Activated CD8-positive, alpha-beta memory T cell treated with anti-CD3 and anti-CD28 coated beads, Interleukin-2, amount 10 ng/mL, durations not matched to agents 7 days and 5 days (primary cell): Measurements from ENCODE around the gene ZNF638. TPM values are rescaled to one million over a fixed set of nuclear protein-coding genes. Genes with fewer than 3 reads are reported as not detected.
A peak's percentile ranks its signal among the peaks of the same experiment; 100 is the strongest.

Source experiments
- ATAC-seq: fragments of 150-1000 bp; cut with Tn5 transposase; one replicate; pipeline ENCODE4 v1.10.0; 2021; ENCODE audit warnings: moderate library complexity
- CTCF ChIA-PET: fragments of 350-600 bp; sonication (Branson Sonifier 250); formaldehyde crosslinking; loops from one replicate; lab custom pipeline; 2021; ENCODE audit warnings: antibody characterized with exemption; lab: Charles Lee
- DNase-seq: peaks from one replicate; pipeline ENCODE4 v3.0.0-alpha.2; 2020
- H3K27ac Mint-ChIP-seq: one replicate; pipeline ENCODE4 v1.8.0; 2021; ENCODE audit warnings: mild to moderate bottlenecking, mixed read lengths
- H3K27me3 Mint-ChIP-seq: one replicate; pipeline ENCODE4 v1.8.0; 2021; ENCODE audit warnings: mixed read lengths
- H3K36me3 Mint-ChIP-seq: one replicate; pipeline ENCODE4 v1.8.0; 2021; ENCODE audit warnings: mild to moderate bottlenecking, mixed read lengths
- H3K4me1 Mint-ChIP-seq: one replicate; pipeline ENCODE4 v1.8.0; 2021; ENCODE audit warnings: mixed read lengths
- H3K4me3 Mint-ChIP-seq: one replicate; pipeline ENCODE4 v1.8.0; 2021; ENCODE audit warnings: mild to moderate bottlenecking, moderate library complexity, mixed read lengths
- H3K9me3 Mint-ChIP-seq: one replicate; pipeline ENCODE4 v1.8.0; 2022; ENCODE audit warnings: low read depth, mixed read lengths
- total RNA-seq, 2 experiments: library from RNA; stranded (reverse); gene quantifications; one replicate each; pipeline ENCODE4 v1.2.3, GENCODE V29; 2021

The ZNF638 gene
- total RNA-seq, 2 experiments from 2014 or later: 88.0 to 105 TPM

DNA sequence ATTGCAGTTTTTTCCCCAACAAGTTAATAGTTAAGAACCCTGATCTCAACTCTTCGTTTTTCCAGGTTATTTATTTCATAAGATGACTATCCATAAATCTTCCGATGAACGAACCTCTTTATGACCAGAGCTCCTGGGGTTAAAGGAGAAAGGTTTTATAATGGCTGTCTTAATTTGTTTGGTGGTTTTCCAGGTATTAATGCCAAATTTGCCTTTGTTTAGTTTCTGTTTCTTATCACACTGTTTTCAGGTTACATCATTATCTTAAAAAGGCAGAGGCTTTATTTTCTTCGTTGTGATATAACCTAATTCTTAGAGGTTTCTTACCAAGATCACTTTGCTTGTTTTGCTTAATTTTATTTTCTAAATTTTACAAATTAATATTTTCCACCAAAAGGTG is 10.1 kb downstream of the ZNF638 start:
- peaks cover 24% of the 10 kb centered on the region for H3K4me1 Mint-ChIP-seq
- CTCF ChIA-PET: no interaction called here
- H3K27ac Mint-ChIP-seq: no peak overlapping the region
- H3K9me3 Mint-ChIP-seq: no peaks in the 10 kb centered on the region
- H3K36me3 Mint-ChIP-seq: peaks cover 32% of the 10 kb centered on the region
- no peak overlapping the region for H3K4me3 Mint-ChIP-seq
- no peak for ATAC-seq
- H3K27me3 Mint-ChIP-seq: no peaks in the 10 kb centered on the region
- no peak for DNase-seq

DNA sequence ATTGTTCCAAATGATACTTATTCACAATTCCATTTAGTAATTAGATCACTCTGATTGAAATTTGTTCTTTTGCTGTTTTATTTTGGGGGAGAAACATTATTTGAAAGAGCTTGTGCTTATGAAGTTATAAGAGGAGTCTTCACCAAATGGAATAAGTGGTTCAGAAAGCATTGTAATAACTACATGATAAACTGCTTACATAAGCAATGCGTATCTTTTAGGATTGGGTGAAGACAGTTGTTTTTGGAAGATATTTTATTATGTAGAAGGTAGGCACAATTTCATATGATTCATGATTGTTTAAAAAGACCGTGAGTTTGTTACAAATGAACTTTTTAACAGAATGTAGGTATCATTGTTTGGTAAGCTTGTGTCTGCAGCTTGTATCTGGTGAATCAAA is 14.5 kb downstream of the ZNF638 start:
- CTCF ChIA-PET: interaction anchor here (3.4 kb wide), 1 partner anchor 14 kb away, joined by 18 read pairs; the partner anchor contains the start of gene ZNF638
- H3K4me3 Mint-ChIP-seq: no peak overlapping the region

DNA sequence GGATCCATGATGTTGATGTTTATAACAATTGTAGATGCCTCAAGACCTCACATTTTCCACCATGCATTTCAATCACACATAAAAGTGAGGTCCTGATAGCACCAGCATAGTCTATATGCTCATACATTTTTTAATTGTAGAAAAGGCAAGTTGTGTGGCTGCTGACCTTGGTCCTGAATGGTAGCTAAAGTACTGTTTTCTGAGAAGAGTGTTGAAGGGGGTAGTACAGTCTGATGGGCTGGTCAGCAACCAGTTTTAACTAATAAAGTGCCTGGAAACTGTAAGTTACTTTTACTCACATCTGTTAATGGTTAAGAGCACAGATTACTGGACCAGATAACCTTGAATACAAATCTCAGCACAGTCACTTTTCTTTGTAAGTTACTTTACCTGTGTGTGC is 15.9 kb downstream of the ZNF638 start:
- Mint-ChIP-seq H3K9me3 (no peaks in the 10 kb centered on the region), H3K4me3 (no peak overlapping the region), H3K36me3 (peaks cover 50% of the 10 kb centered on the region), H3K27ac (no peak overlapping the region), H3K27me3 (no peaks in the 10 kb centered on the region), H3K4me1 (peaks cover 9% of the 10 kb centered on the region)
- CTCF ChIA-PET: interaction anchor here (0.6 kb wide), 1 partner anchor 49 kb away, joined by 3 read pairs; no protein-coding TSS in a partner anchor
- ATAC-seq (no peak), DNase-seq (no peak)

More for the DNA sequence above, 14.5 kb downstream of the ZNF638 start:
- DNase-seq (no peak), ATAC-seq (no peak)
- Mint-ChIP-seq H3K9me3 (no peaks in the 10 kb centered on the region), H3K27me3 (no peaks in the 10 kb centered on the region), H3K27ac (no peak overlapping the region), H3K36me3 (peaks cover 52% of the 10 kb centered on the region), H3K4me1 (peaks cover 2% of the 10 kb centered on the region)

DNA sequence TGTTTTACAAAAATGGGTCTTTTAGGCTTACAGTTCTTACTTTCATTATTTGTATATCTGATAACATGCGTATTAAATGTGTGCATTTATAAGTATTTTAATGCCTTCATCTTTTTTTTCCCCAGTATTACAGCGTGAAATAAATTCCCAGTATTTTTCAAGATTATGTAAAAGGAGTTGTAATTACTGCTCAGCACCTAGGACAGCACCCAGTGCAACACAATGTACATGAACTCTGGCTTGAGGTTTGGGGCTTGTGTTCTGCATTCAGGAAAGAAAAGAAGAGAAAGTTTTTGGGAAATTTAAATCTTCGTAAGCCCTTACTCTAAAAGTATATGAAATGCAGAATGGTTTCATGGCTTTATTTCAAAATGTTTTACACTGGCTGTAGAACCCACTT is 16.7 kb downstream of the ZNF638 start:
- no peak overlapping the region for H3K4me3 Mint-ChIP-seq
- no peak for ATAC-seq
- no peaks in the 10 kb centered on the region for H3K9me3 Mint-ChIP-seq
- H3K36me3 Mint-ChIP-seq: peaks cover 49% of the 10 kb centered on the region
- peaks cover 16% of the 10 kb centered on the region for H3K4me1 Mint-ChIP-seq
- H3K27ac Mint-ChIP-seq: no peak overlapping the region
- no peak for DNase-seq
- CTCF ChIA-PET: no interaction called here
- H3K27me3 Mint-ChIP-seq: no peaks in the 10 kb centered on the region

DNA sequence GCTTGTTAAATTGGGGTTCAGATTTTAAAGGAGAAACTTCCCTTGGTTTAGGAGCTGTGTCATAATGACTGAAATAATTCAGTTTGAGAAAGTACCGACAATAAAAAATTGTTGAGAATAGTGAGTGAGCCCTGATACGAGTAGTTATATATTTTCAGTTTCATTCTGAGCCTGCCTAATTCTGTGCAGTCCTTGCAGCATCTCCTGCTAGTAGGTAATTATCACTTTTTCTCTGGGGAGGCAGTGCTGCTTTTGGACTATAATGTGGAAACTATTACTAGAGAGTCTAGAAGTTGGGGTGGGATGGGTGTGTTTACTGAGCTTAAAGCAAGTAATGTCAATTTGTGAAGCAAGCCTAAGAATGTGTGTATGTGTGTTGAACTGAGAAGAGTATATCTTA is 21.7 kb downstream of the ZNF638 start:
- CTCF ChIA-PET: interaction anchor here (0.9 to 1.5 kb wide), 4 partner anchors 9 to 157 kb away, joined by 3 to 4 read pairs (median 3); no protein-coding TSS in a partner anchor
- DNase-seq (no peak), ATAC-seq (peak; percentile 93)
- Mint-ChIP-seq H3K4me3 (peak overlapping the region; percentile 16), H3K27me3 (no peaks in the 10 kb centered on the region), H3K36me3 (peaks cover 45% of the 10 kb centered on the region), H3K9me3 (no peaks in the 10 kb centered on the region), H3K27ac (peak overlapping the region; percentile 15), H3K4me1 (peaks cover 18% of the 10 kb centered on the region)

DNA sequence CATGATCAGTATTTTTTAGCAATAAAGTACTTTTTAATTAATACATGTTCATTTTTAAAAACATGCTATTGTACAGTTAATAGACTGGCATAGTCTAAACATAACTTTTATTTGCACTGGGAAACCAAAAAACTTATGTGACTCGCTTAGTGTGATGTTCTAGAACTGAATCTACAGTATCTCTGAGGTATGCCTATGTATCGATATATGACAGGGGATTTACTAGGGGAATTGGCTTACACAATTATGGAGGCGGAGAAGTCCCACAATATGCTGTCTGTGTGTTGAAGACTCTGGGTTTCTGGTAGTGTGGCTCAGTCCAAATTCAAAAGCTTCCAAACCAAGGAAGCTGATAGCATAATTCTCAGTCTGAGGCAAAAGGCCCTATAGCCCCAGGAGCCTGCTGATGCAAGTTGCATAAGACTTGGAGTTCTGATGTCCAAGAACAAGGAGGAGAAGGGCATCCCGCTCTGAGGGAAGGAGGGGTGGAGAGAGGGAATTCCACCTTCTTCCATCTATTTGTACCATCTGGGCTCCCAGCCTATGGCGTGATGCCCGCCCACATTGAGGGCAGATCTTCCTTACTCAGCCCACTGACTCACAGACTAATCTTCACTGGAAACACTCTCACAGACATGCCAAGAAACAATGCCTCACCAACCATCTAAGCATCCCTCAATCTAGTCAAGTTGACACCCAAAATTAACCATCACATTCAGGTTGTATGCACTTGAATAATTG is 27.5 kb downstream of the ZNF638 start:
- CTCF ChIA-PET: no interaction called here
- DNase-seq (no peak), ATAC-seq (no peak)
- Mint-ChIP-seq H3K4me1 (peaks cover 5% of the 10 kb centered on the region), H3K36me3 (peaks cover 40% of the 10 kb centered on the region), H3K4me3 (no peak overlapping the region), H3K27ac (no peak overlapping the region), H3K9me3 (no peaks in the 10 kb centered on the region), H3K27me3 (no peaks in the 10 kb centered on the region)

DNA sequence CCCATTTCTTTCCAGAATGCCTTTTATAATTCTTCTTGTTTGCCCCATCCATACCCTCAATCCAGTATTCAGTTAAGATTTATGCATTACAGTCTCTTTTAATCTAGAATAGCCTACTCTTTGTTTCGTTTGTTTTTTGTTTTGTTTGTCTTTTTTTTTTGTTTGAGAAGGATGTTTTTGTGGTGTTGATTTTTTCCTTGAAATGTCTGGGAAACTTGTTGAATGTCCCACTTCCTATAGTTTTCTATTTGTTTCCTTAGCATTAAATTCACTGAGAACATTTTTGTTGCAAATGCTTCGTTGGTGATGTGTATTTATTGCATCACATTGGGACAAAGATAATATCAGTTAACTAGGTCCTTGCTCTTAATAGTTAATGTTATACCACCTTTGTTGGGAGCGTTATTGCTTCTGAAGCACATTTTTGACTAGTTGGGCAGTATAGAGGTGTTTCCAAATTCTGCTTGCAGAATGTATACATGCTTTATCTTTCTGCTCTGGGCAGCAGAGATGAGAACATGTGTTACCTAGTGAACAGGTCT is 28.9 kb downstream of the ZNF638 start:
- H3K27ac Mint-ChIP-seq: no peak overlapping the region
- peaks cover 46% of the 10 kb centered on the region for H3K36me3 Mint-ChIP-seq
- no peaks in the 10 kb centered on the region for H3K27me3 Mint-ChIP-seq
- no peak overlapping the region for H3K4me3 Mint-ChIP-seq
- no peak for DNase-seq
- no peak for ATAC-seq
- H3K9me3 Mint-ChIP-seq: no peaks in the 10 kb centered on the region
- H3K4me1 Mint-ChIP-seq: peaks cover 5% of the 10 kb centered on the region
- CTCF ChIA-PET: no interaction called here

DNA sequence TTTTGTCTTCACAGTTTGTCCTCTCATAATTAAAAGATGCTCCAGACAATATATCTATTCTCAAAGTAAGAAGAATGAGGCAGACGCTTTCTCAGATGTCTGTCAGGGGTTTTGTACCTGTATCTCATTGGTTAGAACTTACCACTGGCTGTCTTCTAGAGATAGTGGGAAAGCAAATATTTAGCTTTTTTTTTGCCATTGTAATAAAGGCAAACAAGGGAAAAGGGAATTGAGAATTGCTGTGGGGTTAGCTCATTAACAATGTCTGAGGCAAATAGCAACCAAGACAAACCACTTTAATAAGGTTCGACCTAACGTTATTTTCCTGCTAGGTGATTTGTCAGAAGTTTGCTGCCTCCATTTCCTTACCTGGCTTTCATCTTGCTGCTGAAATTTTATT is 30.0 kb downstream of the ZNF638 start:
- ATAC-seq (no peak), DNase-seq (no peak)
- CTCF ChIA-PET: no interaction called here
- H3K4me3 Mint-ChIP-seq: no peak overlapping the region
- no peaks in the 10 kb centered on the region for H3K9me3 Mint-ChIP-seq
- H3K36me3 Mint-ChIP-seq: peaks cover 45% of the 10 kb centered on the region
- peaks cover 5% of the 10 kb centered on the region for H3K4me1 Mint-ChIP-seq
- no peaks in the 10 kb centered on the region for H3K27me3 Mint-ChIP-seq
- H3K27ac Mint-ChIP-seq: no peak overlapping the region

DNA sequence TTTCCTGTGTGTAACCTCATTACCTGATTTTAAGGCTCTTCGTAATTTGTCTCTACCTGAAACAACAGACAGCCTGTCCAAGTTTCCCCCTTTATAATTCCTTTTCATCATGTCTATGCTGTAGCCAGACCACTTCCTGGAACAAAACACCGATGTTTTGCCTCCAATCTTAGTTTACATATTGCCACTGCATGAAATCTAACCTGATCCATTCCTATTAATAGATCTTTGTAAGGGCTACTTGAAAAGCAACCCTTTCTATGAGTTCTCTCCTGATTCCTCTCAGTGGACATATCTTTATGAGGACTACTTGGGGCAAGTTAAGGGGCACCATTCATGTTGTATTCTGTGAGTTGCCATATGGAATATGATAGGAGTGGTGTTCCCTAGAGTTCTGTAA is 30.9 kb downstream of the ZNF638 start:
- no peak overlapping the region for H3K4me3 Mint-ChIP-seq
- peaks cover 40% of the 10 kb centered on the region for H3K36me3 Mint-ChIP-seq
- no peak overlapping the region for H3K27ac Mint-ChIP-seq
- peaks cover 5% of the 10 kb centered on the region for H3K4me1 Mint-ChIP-seq
- ATAC-seq (no peak), DNase-seq (no peak)
- no peaks in the 10 kb centered on the region for H3K9me3 Mint-ChIP-seq
- H3K27me3 Mint-ChIP-seq: no peaks in the 10 kb centered on the region
- CTCF ChIA-PET: no interaction called here

DNA sequence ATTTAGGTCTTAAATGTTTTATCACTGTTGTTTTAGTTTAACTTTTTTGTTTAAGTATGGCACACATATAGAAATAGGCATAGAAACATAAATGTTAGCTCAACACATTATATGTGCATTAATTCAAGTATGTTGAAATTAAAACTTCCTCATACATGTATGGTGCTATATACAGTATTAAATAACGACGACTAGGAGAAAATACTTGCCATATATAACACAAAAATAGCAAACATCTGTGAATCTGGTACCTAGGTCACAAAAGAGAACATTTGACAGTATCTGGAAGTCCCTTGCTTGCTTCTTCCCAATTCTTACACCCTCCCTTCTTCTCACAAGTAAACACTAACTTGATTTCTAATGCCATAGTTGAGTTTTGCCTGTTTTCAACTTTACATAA is 38.4 kb downstream of the ZNF638 start:
- CTCF ChIA-PET: no interaction called here
- Mint-ChIP-seq H3K36me3 (peaks cover 30% of the 10 kb centered on the region), H3K27ac (no peak overlapping the region)

DNA sequence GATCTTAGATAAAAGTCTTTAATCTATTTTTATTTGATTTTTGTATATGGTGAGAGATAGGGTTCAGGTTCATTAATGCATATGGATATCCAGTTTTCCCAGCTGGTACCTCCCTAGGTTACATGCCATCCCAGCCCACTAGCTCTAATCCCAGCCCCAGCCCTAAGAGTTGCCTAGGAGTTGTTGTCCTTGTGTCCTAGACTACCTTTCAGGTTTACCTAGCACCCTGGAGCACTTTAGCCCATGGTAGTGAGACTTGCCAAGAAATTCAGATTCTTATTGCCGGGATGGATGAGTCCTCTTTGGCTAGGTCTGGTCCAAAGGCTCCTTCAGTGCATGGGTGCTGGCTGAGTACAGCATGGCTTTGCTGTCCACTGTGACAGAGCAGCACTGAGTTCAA is 40.5 kb downstream of the ZNF638 start:
- H3K4me1 Mint-ChIP-seq: no peaks in the 10 kb centered on the region
- no peaks in the 10 kb centered on the region for H3K9me3 Mint-ChIP-seq
- CTCF ChIA-PET: interaction anchor here (0.8 kb wide), 1 partner anchor 87 kb away, joined by 3 read pairs; no protein-coding TSS in a partner anchor
- H3K27me3 Mint-ChIP-seq: no peaks in the 10 kb centered on the region
- H3K27ac Mint-ChIP-seq: no peak overlapping the region
- no peak for ATAC-seq
- no peak for DNase-seq
- no peak overlapping the region for H3K4me3 Mint-ChIP-seq
- peaks cover 28% of the 10 kb centered on the region for H3K36me3 Mint-ChIP-seq

More for the DNA sequence above, 38.4 kb downstream of the ZNF638 start:
- no peaks in the 10 kb centered on the region for H3K4me1 Mint-ChIP-seq
- no peak overlapping the region for H3K4me3 Mint-ChIP-seq
- ATAC-seq: no peak
- H3K27me3 Mint-ChIP-seq: no peaks in the 10 kb centered on the region
- H3K9me3 Mint-ChIP-seq: no peaks in the 10 kb centered on the region
- DNase-seq: no peak

DNA sequence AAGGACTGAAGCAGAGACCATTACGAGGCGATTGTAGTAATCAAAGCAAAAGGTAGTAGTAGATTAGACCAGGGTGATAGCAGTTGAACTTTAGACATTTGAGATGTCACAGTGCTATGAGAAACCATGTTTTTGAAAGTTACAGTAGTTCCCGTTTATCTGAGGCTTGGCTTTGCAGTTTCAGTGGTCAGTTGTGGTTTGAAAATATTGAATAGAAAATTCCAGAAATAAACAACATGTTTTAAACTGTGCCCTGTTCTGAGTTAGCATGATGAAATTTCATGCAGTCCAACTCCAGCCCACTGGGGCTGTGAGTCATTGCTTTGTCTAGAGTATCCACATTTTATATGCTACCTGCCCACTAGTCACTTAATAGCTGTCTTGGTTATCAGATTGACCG is 47.5 kb downstream of the ZNF638 start:
- no peaks in the 10 kb centered on the region for H3K27me3 Mint-ChIP-seq
- CTCF ChIA-PET: interaction anchor here (0.6 kb wide), 1 partner anchor 47 kb away, joined by 3 read pairs; the partner anchor contains the start of gene ZNF638
- no peak overlapping the region for H3K4me3 Mint-ChIP-seq
- H3K27ac Mint-ChIP-seq: peak overlapping the region; percentile 9
- peaks cover 55% of the 10 kb centered on the region for H3K36me3 Mint-ChIP-seq
- no peaks in the 10 kb centered on the region for H3K9me3 Mint-ChIP-seq
- H3K4me1 Mint-ChIP-seq: peaks cover 17% of the 10 kb centered on the region
- DNase-seq (no peak), ATAC-seq (no peak)

DNA sequence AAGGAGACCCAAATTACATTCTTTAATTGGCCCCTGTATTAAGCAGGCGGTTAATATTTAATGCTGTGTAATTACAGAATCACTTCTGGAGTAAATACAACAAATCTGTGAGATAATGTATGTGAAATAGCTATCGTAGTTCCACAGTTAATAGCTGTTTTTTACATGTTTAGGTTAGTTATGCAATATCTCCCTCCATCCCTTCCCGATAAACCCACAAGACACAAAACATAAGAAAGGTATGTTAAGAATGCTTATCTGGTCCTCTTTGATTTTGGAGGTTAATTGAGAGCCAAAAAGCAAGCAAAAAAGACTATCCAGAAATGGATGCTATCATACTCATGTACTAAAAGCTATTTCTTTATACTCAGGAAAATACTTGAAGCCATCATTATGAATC is 49.1 kb downstream of the ZNF638 start:
- DNase-seq (no peak), ATAC-seq (no peak)
- CTCF ChIA-PET: no interaction called here
- Mint-ChIP-seq H3K4me1 (peaks cover 17% of the 10 kb centered on the region), H3K27ac (no peak overlapping the region), H3K9me3 (no peaks in the 10 kb centered on the region), H3K27me3 (no peaks in the 10 kb centered on the region), H3K4me3 (no peak overlapping the region), H3K36me3 (peaks cover 64% of the 10 kb centered on the region)

DNA sequence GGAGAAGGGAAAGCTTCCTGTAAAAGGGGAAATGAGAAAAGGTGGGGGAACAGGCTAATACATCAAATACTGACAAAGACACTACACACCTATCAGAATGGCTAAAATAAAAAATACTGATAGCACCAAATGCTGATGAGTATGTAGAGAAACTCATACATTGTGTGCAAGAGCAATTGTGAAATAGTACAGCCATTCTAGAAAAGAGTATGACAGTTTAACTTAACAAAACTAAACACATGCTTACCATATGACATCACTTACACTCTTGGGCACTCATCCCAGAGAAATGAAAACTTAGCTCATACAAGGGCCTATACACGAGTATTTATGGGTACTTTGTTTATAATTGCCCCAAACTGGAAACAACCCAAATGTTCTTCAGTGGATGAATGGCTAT is 53.4 kb downstream of the ZNF638 start:
- Mint-ChIP-seq H3K9me3 (no peaks in the 10 kb centered on the region), H3K27me3 (no peaks in the 10 kb centered on the region), H3K36me3 (peaks cover 66% of the 10 kb centered on the region), H3K4me1 (no peaks in the 10 kb centered on the region), H3K4me3 (no peak overlapping the region), H3K27ac (no peak overlapping the region)
- CTCF ChIA-PET: interaction anchor here (0.9 kb wide), 1 partner anchor 12 kb away, joined by 3 read pairs; no protein-coding TSS in a partner anchor
- no peak for DNase-seq
- ATAC-seq: no peak
